Measurements from ENCODE around the gene TCHP.
"Not testable (repeated sequence)": the region's sequence is repeated elsewhere in the genome, so short reads cannot be mapped to it uniquely, and the experiment has no call there.

The TCHP gene

DNA sequence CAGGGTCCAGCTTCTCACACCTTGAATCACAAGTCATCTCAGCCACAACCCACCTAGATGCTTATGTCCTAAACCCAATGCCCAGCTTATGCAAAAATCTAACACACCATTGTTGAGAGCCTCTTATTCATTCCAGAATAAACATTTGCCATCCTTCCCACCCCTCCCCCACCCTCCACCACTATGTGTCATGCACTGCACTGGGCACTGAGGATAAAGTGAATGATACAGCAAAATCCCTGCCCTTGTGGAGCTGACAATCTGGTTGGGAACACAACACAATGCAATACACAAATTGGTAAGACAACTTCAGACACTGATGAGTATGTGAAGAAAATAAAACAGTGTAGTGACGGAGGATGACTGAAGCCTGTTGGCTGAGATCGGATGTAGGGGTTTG, 18.3 kb upstream of the TCHP start:
- Histone ChIP-seq H3K4me1 (peaks cover 4% of the 10 kb centered on the region), H3K4me3 (ENCODE audit: low read depth, low read length) (no peak overlapping the region), H3K27me3 (peaks cover 44% of the 10 kb centered on the region), H3K9me3 (no peaks in the 10 kb centered on the region; the same call in 1 of the 2 replicates), H3K36me3 (no peaks in the 10 kb centered on the region)
- TF ChIP-seq, protein P1, sequence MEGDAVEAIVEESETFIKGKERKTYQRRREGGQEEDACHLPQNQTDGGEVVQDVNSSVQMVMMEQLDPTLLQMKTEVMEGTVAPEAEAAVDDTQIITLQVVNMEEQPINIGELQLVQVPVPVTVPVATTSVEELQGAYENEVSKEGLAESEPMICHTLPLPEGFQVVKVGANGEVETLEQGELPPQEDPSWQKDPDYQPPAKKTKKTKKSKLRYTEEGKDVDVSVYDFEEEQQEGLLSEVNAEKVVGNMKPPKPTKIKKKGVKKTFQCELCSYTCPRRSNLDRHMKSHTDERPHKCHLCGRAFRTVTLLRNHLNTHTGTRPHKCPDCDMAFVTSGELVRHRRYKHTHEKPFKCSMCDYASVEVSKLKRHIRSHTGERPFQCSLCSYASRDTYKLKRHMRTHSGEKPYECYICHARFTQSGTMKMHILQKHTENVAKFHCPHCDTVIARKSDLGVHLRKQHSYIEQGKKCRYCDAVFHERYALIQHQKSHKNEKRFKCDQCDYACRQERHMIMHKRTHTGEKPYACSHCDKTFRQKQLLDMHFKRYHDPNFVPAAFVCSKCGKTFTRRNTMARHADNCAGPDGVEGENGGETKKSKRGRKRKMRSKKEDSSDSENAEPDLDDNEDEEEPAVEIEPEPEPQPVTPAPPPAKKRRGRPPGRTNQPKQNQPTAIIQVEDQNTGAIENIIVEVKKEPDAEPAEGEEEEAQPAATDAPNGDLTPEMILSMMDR (IDR thresholded peaks at IDR 0.05; ENCODE audit: low read depth, low read length), result no peak
- no peak for DNase-seq

DNA sequence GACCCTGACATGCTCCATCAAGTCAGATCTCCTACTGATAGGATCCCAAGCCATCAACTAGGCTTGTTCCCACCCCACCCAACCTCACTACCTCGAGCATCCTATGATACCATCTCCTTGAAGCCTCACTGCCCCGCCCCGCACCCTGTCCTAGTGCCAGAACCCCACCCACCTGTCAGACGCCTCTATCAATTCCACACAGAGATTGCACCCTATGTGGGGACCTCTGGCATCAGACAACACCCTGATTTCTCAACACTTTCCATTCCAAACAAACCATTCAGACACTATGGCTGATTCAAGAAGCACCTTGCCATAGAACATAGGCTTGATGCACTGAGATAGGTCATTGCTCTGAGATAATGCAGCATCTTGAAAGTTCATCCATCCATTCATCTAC, 16.6 kb upstream of the TCHP start:
- DNase-seq, result no peak
- peaks cover 44% of the 10 kb centered on the region for H3K27me3 ChIP-seq
- H3K4me1 ChIP-seq, result peaks cover 4% of the 10 kb centered on the region
- no peak overlapping the region for H3K4me3 ChIP-seq (ENCODE audit: low read depth, low read length)
- H3K36me3 ChIP-seq, result no peaks in the 10 kb centered on the region
- H3K9me3 ChIP-seq, result no peaks in the 10 kb centered on the region; the same call in 1 of the 2 replicates
- TF ChIP-seq, protein P1 (IDR thresholded peaks at IDR 0.05; ENCODE audit: low read depth, low read length), result no peak

DNA sequence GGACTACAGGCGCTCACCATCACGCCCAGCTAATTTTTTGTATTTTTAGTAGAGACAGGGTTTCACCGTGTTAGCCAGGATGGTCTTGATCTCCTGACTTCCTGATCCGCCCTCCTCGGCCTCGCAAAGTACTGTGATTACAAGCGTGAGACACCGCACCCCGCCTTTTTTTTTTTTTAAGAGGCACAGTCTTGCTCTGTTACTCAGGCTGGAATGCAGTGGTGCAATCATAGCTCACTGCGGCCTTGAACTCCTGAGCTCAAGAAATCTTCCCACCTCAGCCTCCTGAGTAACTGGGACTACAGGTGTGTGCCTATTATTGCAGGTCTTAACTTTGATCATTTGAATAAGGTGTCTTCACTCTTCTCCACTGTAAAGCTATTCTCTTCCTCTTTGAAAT, 14.5 kb upstream of the TCHP start:
- TF ChIP-seq, protein P1 (IDR thresholded peaks at IDR 0.05; ENCODE audit: low read depth, low read length), result no peak
- no peak for DNase-seq
- Histone ChIP-seq H3K9me3 (no peaks in the 10 kb centered on the region; the same call in 1 of the 2 replicates), H3K27me3 (peaks cover 37% of the 10 kb centered on the region), H3K4me1 (peaks cover 4% of the 10 kb centered on the region), H3K4me3 (ENCODE audit: low read depth, low read length) (no peak overlapping the region), H3K36me3 (no peaks in the 10 kb centered on the region)

DNA sequence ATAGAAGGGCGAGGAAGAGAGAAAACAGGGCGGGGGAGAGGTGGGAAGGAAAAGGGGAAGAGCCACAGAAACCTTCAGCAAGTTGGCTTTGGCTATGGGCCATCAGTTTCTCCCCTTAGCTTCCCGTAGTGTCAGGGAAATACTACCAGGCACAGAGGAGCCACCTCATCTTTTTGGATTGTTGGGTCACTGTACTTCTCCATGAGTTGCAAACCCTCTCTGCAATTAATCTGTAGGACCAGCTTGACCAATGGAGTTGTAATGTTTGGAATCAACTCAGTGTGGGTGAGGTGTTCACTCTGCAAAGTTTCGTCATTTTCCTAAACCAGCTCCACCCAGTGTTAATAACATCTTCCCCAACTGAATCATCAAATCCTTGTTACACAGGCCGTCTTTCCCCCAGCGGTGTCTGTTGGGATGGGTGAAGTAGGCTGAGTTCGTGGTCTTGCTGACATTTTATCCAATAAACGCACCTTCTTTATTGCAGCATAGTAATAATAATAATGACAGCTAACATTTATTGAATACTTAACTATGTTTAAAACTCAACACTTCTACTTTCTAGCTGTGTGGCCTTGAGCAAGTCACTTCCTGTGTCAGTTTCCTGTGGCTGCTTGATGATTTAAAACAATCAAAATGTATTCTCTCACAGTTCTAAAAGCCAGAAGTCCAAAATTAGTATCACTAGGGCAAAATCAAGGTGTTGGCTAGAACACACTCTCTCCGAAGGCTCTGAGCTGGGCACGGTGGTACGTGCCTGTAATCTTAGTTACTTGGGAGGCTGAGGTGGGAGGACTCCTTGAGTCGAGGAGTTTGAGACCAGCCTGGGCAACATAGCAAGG, 11.7 kb upstream of the TCHP start:
- Histone ChIP-seq H3K36me3 (no peaks in the 10 kb centered on the region), H3K4me1 (no peaks in the 10 kb centered on the region), H3K27me3 (peaks cover 13% of the 10 kb centered on the region), H3K9me3 (no peaks in the 10 kb centered on the region; the same call in 1 of the 2 replicates), H3K4me3 (ENCODE audit: low read depth, low read length) (no peak overlapping the region)
- DNase-seq, result no peak
- TF ChIP-seq, protein P1 (IDR thresholded peaks at IDR 0.05; ENCODE audit: low read depth, low read length), result no peak

DNA sequence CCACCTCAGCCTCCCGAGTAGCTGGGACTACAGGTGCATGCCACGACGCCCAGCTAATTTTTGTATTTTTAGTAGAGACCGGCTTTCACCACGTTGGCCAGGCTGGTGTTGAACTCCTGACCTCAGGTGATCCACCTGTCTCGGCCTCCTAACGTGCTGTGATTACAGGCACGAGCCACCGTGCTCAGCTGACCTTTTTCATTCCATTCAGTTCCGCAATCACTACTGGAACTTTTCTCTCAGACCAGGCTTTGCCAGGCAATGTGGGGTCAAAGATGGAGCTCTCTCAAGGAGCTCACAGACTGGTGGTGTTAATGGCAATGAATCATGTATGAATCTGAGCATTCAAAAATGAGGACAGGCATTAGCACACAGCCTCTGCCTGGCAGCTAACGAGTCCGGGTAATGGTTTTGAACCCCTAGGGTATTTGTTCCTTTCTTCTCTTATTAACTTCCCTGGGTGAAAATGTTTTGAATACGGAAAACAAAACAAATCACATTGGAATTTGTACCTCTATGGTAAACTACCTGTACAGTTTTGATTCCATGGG, 9.4 kb upstream of the TCHP start:
- H3K27me3 ChIP-seq, result no peaks in the 10 kb centered on the region
- DNase-seq, result no peak

DNA sequence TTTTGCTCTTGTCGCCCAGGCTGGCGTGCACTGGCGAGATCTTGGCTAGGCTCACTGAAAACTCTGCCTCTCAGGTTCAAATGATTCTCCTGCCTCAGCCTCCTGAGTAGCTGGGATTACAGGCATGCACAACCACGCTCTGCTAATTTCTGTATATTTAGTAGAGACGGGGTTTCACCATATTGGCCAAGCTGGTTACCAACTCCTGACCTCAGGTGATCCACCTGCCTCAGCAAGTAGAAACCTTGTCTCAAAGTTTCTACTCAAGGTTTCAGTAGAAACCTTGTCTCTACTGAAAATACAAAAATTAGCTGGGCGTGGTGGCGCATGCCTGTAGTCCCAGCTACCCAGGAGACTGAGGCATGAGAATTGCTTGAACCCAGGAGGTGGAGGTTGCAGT, 8.3 kb upstream of the TCHP start:
- not testable (repeated sequence) for H3K9me3 ChIP-seq; DNase-seq; H3K27me3 ChIP-seq; H3K4me1 ChIP-seq; H3K36me3 ChIP-seq; H3K4me3 ChIP-seq (ENCODE audit: low read depth, low read length)

More for the DNA sequence above, 9.4 kb upstream of the TCHP start:
- Histone ChIP-seq H3K4me1 (no peaks in the 10 kb centered on the region), H3K36me3 (no peaks in the 10 kb centered on the region), H3K4me3 (ENCODE audit: low read depth, low read length) (no peak overlapping the region), H3K9me3 (no peaks in the 10 kb centered on the region)
- TF ChIP-seq, protein P1 (IDR thresholded peaks at IDR 0.05; ENCODE audit: low read depth, low read length), result no peak
